ENCODE data around the gene ACADVL. TPM values are rescaled to one million over a fixed set of nuclear protein-coding genes. Genes with fewer than 3 reads are reported as not detected.

Gene ACADVL
- total and polyA plus RNA-seq, 2 of the 4 experiments (the other 2 are of a cell fraction) = 139 to 752 TPM

DNA sequence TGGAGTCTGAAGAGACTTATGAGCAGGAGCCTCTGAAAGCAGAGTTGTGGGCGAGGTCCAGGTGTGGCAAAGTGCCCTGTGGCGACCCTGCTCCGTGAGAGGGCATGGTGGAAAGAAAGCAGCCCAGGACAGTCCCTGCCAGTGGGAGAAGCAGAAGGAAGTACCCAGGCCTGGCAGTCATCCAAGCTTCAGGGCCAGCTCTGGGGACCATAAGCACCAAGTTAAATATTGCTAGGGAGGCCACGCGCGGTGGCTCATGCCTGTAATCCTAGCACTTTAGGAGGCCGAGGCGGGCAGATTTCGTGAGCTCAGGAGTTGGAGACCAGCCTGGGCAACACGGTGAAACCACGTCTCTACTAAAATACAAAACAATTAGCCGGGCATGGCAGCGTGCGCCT lies 35.6 kb upstream of the ACADVL start:
- Histone ChIP-seq H3K79me1 (ENCODE audit: low read depth in 1 of 2, low read length in 2 of 2) (no peaks in the 10 kb centered on the region; a peak in 1 of 4 replicates), H3K9me1 (ENCODE audit: insufficient read depth, low read length) (no peaks in the 10 kb centered on the region; the same call in 1 of the 2 replicates), H2BK15ac (ENCODE audit: low read depth, low read length) (no peak overlapping the region), H3K14ac (replicated peaks; ENCODE audit: low read depth, low read length) (no peak overlapping the region), H2AFZ (replicated peaks; ENCODE audit: low read length, poor library complexity) (no peak overlapping the region), H3K9me3 (ENCODE audit: control insufficient read depth, insufficient read depth, low read length) (no peaks in the 10 kb centered on the region), H4K20me1 (ENCODE audit: insufficient read depth, low read length) (no peaks in the 10 kb centered on the region), H3K9ac (ENCODE audit: low read depth, low read length) (no peak overlapping the region), H4K5ac (ENCODE audit: low read depth, low read length) (no peak overlapping the region), H2BK5ac (ENCODE audit: low read depth, low read length, poor library complexity, severe bottlenecking) (no peak overlapping the region), H2BK20ac (ENCODE audit: low read depth, low read length) (no peak overlapping the region), H3K4me3 (ENCODE audit: insufficient read depth, low read depth, low read length) (no peak overlapping the region), H3K56ac (ENCODE audit: extremely low read depth, insufficient read depth, low read length) (no peak overlapping the region), H2BK120ac (ENCODE audit: low read depth, low read length) (no peak overlapping the region), H3K18ac (ENCODE audit: low read depth, low read length) (no peak overlapping the region), H3K36me3 (ENCODE audit: control insufficient read depth, insufficient read depth, low read length) (peaks cover 8% of the 10 kb centered on the region), H2AK9ac (replicated peaks; ENCODE audit: low read depth, low read length, poor library complexity) (no peak overlapping the region), H3K23ac (ENCODE audit: low read depth, low read length) (no peak overlapping the region), H3K4me1 (ENCODE audit: control insufficient read depth, insufficient read depth, low read length) (no peaks in the 10 kb centered on the region), H4K91ac (ENCODE audit: insufficient read depth, low read depth, low read length) (no peak overlapping the region), H3K4me2 (ENCODE audit: low read depth, low read length) (no peak overlapping the region), H3K27me3 (ENCODE audit: control insufficient read depth, insufficient read depth, low read length) (no peaks in the 10 kb centered on the region), H3K27ac (ENCODE audit: insufficient read depth, low read length) (no peak overlapping the region), H3K4ac (ENCODE audit: low read depth, low read length) (no peak overlapping the region), H4K8ac (ENCODE audit: low read depth in 2 of 2, low read length in 2 of 2) (no peak overlapping the region), H2AK5ac (ENCODE audit: low read depth, low read length) (no peak overlapping the region)
- POLR2A ChIA-PET (ENCODE audit: unreplicated experiment) = no interaction called here
- CTCF ChIA-PET = no interaction called here
- DNase-seq (no peak), ATAC-seq (ENCODE audit: low read depth) (no peak)
- intact Hi-C loops (cut with micrococcal nuclease) = no loop called here
- WGBS, 2 experiments (ENCODE audit: extremely low coverage in 2 of 2, insufficient read length in 1 of 2) = 92% methylated on average over 3 of the region's 14 CpGs; no CpG with 5 or more reads in 1 of the 2 experiments
- BruUV-seq (replicated peaks) = no TSS peak
- dilution Hi-C loops (cut with HindIII; ENCODE audit: low sequenced_read_pairs, unreplicated experiment) = no loop called here
- TF ChIP-seq POLR2A (IDR thresholded peaks at IDR 0.05; ENCODE audit: low read depth, low read length) = no peak
- TF ChIP-seq, protein P1, sequence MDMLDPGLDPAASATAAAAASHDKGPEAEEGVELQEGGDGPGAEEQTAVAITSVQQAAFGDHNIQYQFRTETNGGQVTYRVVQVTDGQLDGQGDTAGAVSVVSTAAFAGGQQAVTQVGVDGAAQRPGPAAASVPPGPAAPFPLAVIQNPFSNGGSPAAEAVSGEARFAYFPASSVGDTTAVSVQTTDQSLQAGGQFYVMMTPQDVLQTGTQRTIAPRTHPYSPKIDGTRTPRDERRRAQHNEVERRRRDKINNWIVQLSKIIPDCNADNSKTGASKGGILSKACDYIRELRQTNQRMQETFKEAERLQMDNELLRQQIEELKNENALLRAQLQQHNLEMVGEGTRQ (IDR thresholded peaks at IDR 0.05; ENCODE audit: low read depth, low read length) = no peak
- TF ChIP-seq RFX5 (IDR thresholded peaks at IDR 0.05; ENCODE audit: low read depth, low read length) = no peak
- TF ChIP-seq, protein P2, sequence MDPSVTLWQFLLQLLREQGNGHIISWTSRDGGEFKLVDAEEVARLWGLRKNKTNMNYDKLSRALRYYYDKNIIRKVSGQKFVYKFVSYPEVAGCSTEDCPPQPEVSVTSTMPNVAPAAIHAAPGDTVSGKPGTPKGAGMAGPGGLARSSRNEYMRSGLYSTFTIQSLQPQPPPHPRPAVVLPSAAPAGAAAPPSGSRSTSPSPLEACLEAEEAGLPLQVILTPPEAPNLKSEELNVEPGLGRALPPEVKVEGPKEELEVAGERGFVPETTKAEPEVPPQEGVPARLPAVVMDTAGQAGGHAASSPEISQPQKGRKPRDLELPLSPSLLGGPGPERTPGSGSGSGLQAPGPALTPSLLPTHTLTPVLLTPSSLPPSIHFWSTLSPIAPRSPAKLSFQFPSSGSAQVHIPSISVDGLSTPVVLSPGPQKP (IDR thresholded peaks at IDR 0.05; ENCODE audit: borderline replicate concordance, low read depth, low read length) = no peak
- TF ChIP-seq RAD21 (IDR thresholded peaks at IDR 0.05; ENCODE audit: low read length) = no peak
- in situ Hi-C loops (cut with MboI; ENCODE audit: low sequenced_read_pairs) = no loop called here

Data from IMR-90 (cell line).